H9 (cell line): ENCODE data around the gene FCER1G. TPM values are rescaled to one million over a fixed set of nuclear protein-coding genes. Genes with fewer than 3 reads are reported as not detected.

Source experiments
- DNase-seq: peaks from one replicate; pipeline ENCODE4 v3.0.0-alpha.2; 2017
- H2AFZ ChIP-seq: one replicate; pipeline ENCODE4 v1.6.1; 2013; ENCODE audit warnings: mild to moderate bottlenecking, low read length, control low read depth, moderate library complexity
- H2AK5ac ChIP-seq: 2 replicates; pipeline ENCODE4 v1.6.1; 2013; ENCODE audit warnings: low read length, control low read depth, mixed read lengths; ENCODE audit not compliant: insufficient read length
- H2BK120ac ChIP-seq: one replicate; pipeline ENCODE4 v1.6.1; 2013; ENCODE audit warnings: low read depth, mild to moderate bottlenecking, low read length, control low read depth, inconsistent platforms; ENCODE audit not compliant: poor library complexity, severe bottlenecking
- H2BK12ac ChIP-seq: 2 replicates; pipeline ENCODE4 v1.6.1; 2013; ENCODE audit warnings: low read length, control low read depth, mixed read lengths, low read depth; ENCODE audit not compliant: insufficient read length
- H2BK15ac ChIP-seq: 2 replicates; pipeline ENCODE4 v1.6.1; 2013; ENCODE audit warnings: low read depth, low read length, control low read depth
- H2BK20ac ChIP-seq: one replicate; pipeline ENCODE4 v1.6.1; 2013; ENCODE audit warnings: low read depth, mild to moderate bottlenecking, low read length, control low read depth, inconsistent platforms; ENCODE audit not compliant: poor library complexity, severe bottlenecking
- H2BK5ac ChIP-seq: 2 replicates; pipeline ENCODE4 v1.6.1; 2013; ENCODE audit warnings: low read length, control low read depth, mixed read lengths; ENCODE audit not compliant: insufficient read length
- H3K14ac ChIP-seq: 2 replicates; pipeline ENCODE4 v1.6.1; 2013; ENCODE audit warnings: low read length, control low read depth; ENCODE audit not compliant: insufficient read depth
- H3K18ac ChIP-seq: 2 replicates; pipeline ENCODE4 v1.6.1; 2013; ENCODE audit warnings: low read depth, mild to moderate bottlenecking, mixed read lengths, low read length, control low read depth; ENCODE audit not compliant: insufficient read length
- H3K23ac ChIP-seq: 2 replicates; pipeline ENCODE4 v1.6.1; 2013; ENCODE audit warnings: low read length, control low read depth, mixed read lengths, low read depth; ENCODE audit not compliant: insufficient read length
- H3K23me2 ChIP-seq: 2 replicates; pipeline ENCODE4 v1.6.1; 2013; ENCODE audit warnings: low read depth, mild to moderate bottlenecking, mixed read lengths, low read length, control low read depth; ENCODE audit not compliant: insufficient read length, poor library complexity, severe bottlenecking
- H3K27ac ChIP-seq: 2 replicates; pipeline ENCODE4 v1.5.1; 2013; ENCODE audit warnings: low read length, control low read depth, mixed read lengths, low read depth; ENCODE audit not compliant: insufficient read length
- H3K27me3 ChIP-seq: 2 replicates; pipeline ENCODE4 v1.6.1; 2013; ENCODE audit warnings: low read length, control low read depth, inconsistent platforms; ENCODE audit not compliant: insufficient read depth
- H3K4ac ChIP-seq: 2 replicates; pipeline ENCODE4 v1.6.1; 2013; ENCODE audit warnings: low read depth, mild to moderate bottlenecking, control low read depth, inconsistent platforms, low read length, moderate library complexity
- H3K4me1 ChIP-seq: 2 replicates; pipeline ENCODE4 v1.6.1; 2013; ENCODE audit warnings: low read length, control low read depth, inconsistent platforms; ENCODE audit not compliant: insufficient read depth
- H3K4me2 ChIP-seq: 2 replicates; pipeline ENCODE4 v1.6.1; 2013; ENCODE audit warnings: low read length, control low read depth, mixed read lengths; ENCODE audit not compliant: insufficient read length, insufficient read depth
- H3K56ac ChIP-seq: 2 replicates; pipeline ENCODE4 v1.6.1; 2013; ENCODE audit warnings: low read depth, mild to moderate bottlenecking, mixed read lengths, low read length, control low read depth; ENCODE audit not compliant: insufficient read length
- H3K79me1 ChIP-seq: 2 replicates; pipeline ENCODE4 v1.6.1; 2013; ENCODE audit warnings: low read depth, mild to moderate bottlenecking, moderate library complexity, low read length, control low read depth, inconsistent platforms; ENCODE audit not compliant: insufficient read depth, poor library complexity, severe bottlenecking
- H3K79me2 ChIP-seq: 2 replicates; pipeline ENCODE4 v1.6.1; 2013; ENCODE audit warnings: low read length, control low read depth, inconsistent platforms; ENCODE audit not compliant: insufficient read depth
- H3K9ac ChIP-seq: 2 replicates; pipeline ENCODE4 v1.6.1; 2013; ENCODE audit warnings: low read length, control low read depth, mixed read lengths; ENCODE audit not compliant: insufficient read length; ENCODE audit errors: extremely low read depth
- H3K9me3 ChIP-seq: one replicate; pipeline ENCODE4 v1.6.1; 2013; ENCODE audit warnings: low read depth, low read length, inconsistent platforms; ENCODE audit not compliant: control insufficient read depth
- H3T11ph ChIP-seq: one replicate; pipeline ENCODE4 v1.6.1; 2013; ENCODE audit warnings: mild to moderate bottlenecking, low read length, control low read depth, inconsistent platforms
- H4K20me1 ChIP-seq: one replicate; pipeline ENCODE4 v1.6.1; 2013; ENCODE audit not compliant: control insufficient read depth, insufficient read length, insufficient read depth
- H4K5ac ChIP-seq: 2 replicates; pipeline ENCODE4 v1.6.1; 2013; ENCODE audit warnings: low read depth, mild to moderate bottlenecking, mixed read lengths, low read length, control low read depth; ENCODE audit not compliant: insufficient read length
- H4K8ac ChIP-seq: replicated peaks from 2 replicates; pipeline ENCODE4 v1.6.1; 2013; ENCODE audit warnings: low read length, control low read depth, mixed read lengths, low read depth; ENCODE audit not compliant: insufficient read length
- H4K91ac ChIP-seq: 2 replicates; pipeline ENCODE4 v1.6.1; 2013; ENCODE audit warnings: low read depth, mild to moderate bottlenecking, moderate library complexity, mixed read lengths, low read length, control low read depth; ENCODE audit not compliant: insufficient read length
- H3K27ac Mint-ChIP-seq, 3 experiments: 2 replicates in 2 of 3; 3 replicates in 1 of 3; pipeline ENCODE4 v1.8.0; 2020 to 2021; ENCODE audit warnings: mixed read lengths in 3 of 3, mild to moderate bottlenecking in 1 of 3, moderate library complexity in 1 of 3
- H3K27me3 Mint-ChIP-seq: 2 replicates; pipeline ENCODE4 v1.8.0; 2021; ENCODE audit warnings: low read depth, mild to moderate bottlenecking, moderate library complexity, mixed read lengths
- H3K36me3 Mint-ChIP-seq, 3 experiments: 2 replicates in 2 of 3; 3 replicates in 1 of 3; pipeline ENCODE4 v1.8.0; 2020 to 2021; ENCODE audit warnings: low read depth in 3 of 3, mixed read lengths in 3 of 3; ENCODE audit not compliant: insufficient read depth in 1 of 3
- H3K4me1 Mint-ChIP-seq, 2 experiments: 2 replicates each; pipeline ENCODE4 v1.8.0; 2020; ENCODE audit warnings: mixed read lengths in 2 of 2
- H3K4me3 Mint-ChIP-seq, 2 experiments: 2 replicates in 1 of 2; 3 replicates in 1 of 2; pipeline ENCODE4 v1.8.0; 2020 to 2021; ENCODE audit warnings: mild to moderate bottlenecking in 2 of 2, mixed read lengths in 2 of 2, moderate library complexity in 1 of 2
- H3K9me3 Mint-ChIP-seq, 2 experiments: 2 replicates in 1 of 2; 3 replicates in 1 of 2; pipeline ENCODE4 v1.8.0; 2020; ENCODE audit warnings: mild to moderate bottlenecking in 2 of 2, mixed read lengths in 2 of 2, moderate library complexity in 1 of 2
- WGBS: extraction: QIAGEN DNeasy Blood & Tissue Kit; methylation state at CpG from one replicate; pipeline ENCODE4 v1.1.7; 2013; ENCODE audit warnings: missing lambda C conversion rate, low lambda C conversion rate, mixed read lengths; ENCODE audit not compliant: insufficient read length; ENCODE audit errors: extremely low coverage; 5-methylcytosine and 5-hydroxymethylcytosine counted together
- total RNA-seq: library from RNA; stranded (reverse); gene quantifications from 2 replicates; pipeline ENCODE4 v1.2.1, GENCODE V29; 2021
- TF ChIP-seq, protein P1 (sequence below): fragments of 200-600 bp; sonication (generic); conservative IDR thresholded peaks from 3 replicates; pipeline ENCODE4 v1.8.0; 2021; ENCODE audit warnings: antibody characterized with exemption, mild to moderate bottlenecking

Gene FCER1G
- total RNA-seq, 1 experiment from 2014 or later = 0.90 TPM

DNA sequence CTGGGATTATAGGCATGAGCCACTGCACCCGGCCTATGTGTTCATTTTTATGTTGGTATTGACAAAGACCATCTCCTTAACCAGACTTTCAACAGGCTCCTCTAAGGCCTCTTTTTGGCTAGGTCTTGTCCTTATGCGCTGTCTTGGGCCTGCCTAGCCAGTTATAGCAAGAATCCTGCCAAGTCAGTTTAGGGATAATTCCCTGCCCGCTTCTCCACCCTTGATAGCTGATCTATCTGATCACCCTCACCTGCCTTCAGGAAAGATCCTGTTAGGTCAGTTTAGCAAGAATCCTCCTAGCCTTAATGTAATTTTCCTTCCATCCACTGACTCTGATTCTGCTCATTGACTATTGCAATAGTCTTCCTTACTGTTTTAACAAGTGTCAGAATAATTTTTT, 35.4 kb upstream of the FCER1G start:
- Histone ChIP-seq H3K14ac (no peak overlapping the region), H4K5ac (no peak overlapping the region), H2BK20ac (no peak overlapping the region), H4K8ac (no peak overlapping the region), H2AFZ (no peak overlapping the region), H2BK5ac (no peak overlapping the region), H4K91ac (no peak overlapping the region), H3K18ac (no peak overlapping the region), H3K9ac (no peak overlapping the region), H3K27ac (no peak overlapping the region), H3K79me1 (no peaks in the 10 kb centered on the region), H3K9me3 (no peaks in the 10 kb centered on the region), H3K23ac (no peak overlapping the region), H2BK15ac (no peak overlapping the region), H3K4ac (no peak overlapping the region), H2BK12ac (no peak overlapping the region), H3K56ac (no peak overlapping the region), H4K20me1 (no peaks in the 10 kb centered on the region), H3K23me2 (peaks cover 6% of the 10 kb centered on the region), H3T11ph (no peak overlapping the region), H3K4me2 (no peak overlapping the region), H2BK120ac (no peak overlapping the region), H2AK5ac (no peak overlapping the region), H3K4me1 (no peaks in the 10 kb centered on the region; the same call in 1 of the 2 replicates), H3K27me3 (no peaks in the 10 kb centered on the region), H3K79me2 (no peaks in the 10 kb centered on the region)
- no peak overlapping the region for H3K4me3 Mint-ChIP-seq
- no peaks in the 10 kb centered on the region for H3K9me3 Mint-ChIP-seq
- no peak overlapping the region for H3K27ac Mint-ChIP-seq
- peaks cover 2 to 15% (median 11%) of the 10 kb centered on the region in 3 experiments; a peak in 6 of 7 replicates for H3K36me3 Mint-ChIP-seq
- DNase-seq = no peak
- H3K27me3 Mint-ChIP-seq = peaks cover 5% of the 10 kb centered on the region
- WGBS = no CpG with 5 or more reads among the region's 3 CpGs
- TF ChIP-seq, protein P1, sequence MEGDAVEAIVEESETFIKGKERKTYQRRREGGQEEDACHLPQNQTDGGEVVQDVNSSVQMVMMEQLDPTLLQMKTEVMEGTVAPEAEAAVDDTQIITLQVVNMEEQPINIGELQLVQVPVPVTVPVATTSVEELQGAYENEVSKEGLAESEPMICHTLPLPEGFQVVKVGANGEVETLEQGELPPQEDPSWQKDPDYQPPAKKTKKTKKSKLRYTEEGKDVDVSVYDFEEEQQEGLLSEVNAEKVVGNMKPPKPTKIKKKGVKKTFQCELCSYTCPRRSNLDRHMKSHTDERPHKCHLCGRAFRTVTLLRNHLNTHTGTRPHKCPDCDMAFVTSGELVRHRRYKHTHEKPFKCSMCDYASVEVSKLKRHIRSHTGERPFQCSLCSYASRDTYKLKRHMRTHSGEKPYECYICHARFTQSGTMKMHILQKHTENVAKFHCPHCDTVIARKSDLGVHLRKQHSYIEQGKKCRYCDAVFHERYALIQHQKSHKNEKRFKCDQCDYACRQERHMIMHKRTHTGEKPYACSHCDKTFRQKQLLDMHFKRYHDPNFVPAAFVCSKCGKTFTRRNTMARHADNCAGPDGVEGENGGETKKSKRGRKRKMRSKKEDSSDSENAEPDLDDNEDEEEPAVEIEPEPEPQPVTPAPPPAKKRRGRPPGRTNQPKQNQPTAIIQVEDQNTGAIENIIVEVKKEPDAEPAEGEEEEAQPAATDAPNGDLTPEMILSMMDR = no peak
- H3K4me1 Mint-ChIP-seq = peaks cover 21 to 22% of the 10 kb centered on the region in 2 experiments
